ENCODE measurements around the gene SKP1.

DNA sequence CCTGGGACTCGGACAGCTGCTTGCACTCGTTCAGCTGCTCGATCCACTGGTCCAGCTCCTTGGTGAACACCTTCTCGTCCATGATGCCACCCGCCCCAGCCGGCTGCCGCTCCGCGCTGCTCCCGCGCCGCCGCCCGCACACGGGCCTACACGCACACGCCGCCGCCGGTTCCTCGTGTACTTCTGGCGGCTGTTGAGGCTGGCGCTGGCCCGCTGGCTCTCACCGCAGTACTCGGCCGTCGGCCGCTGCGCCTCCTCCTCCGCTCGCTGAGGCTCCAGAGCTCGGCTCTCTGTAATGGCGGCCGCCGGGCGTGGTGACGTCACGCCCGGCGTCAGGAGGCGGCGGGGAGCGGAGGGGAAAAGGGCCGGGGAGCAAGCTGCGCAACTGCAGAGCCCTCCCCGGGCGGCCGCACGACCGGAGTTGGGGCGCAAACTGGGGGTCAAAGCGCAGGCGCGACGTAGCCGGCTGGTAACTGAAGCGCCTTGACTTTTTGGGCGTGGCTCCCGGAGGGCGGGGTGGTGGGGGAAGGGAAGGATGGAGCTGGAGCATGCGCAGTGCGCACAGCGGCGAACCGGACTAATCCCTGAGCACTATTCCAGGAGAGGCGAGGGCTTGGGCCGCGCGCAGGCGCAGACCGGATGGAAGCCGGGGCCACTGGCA, 49.2 kb upstream of the SKP1 start, which contains the start of gene PPP2CA:
- TF ChIP-seq, protein P1, sequence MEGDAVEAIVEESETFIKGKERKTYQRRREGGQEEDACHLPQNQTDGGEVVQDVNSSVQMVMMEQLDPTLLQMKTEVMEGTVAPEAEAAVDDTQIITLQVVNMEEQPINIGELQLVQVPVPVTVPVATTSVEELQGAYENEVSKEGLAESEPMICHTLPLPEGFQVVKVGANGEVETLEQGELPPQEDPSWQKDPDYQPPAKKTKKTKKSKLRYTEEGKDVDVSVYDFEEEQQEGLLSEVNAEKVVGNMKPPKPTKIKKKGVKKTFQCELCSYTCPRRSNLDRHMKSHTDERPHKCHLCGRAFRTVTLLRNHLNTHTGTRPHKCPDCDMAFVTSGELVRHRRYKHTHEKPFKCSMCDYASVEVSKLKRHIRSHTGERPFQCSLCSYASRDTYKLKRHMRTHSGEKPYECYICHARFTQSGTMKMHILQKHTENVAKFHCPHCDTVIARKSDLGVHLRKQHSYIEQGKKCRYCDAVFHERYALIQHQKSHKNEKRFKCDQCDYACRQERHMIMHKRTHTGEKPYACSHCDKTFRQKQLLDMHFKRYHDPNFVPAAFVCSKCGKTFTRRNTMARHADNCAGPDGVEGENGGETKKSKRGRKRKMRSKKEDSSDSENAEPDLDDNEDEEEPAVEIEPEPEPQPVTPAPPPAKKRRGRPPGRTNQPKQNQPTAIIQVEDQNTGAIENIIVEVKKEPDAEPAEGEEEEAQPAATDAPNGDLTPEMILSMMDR (IDR thresholded peaks at IDR 0.05; ENCODE audit: insufficient read depth, low read depth, low read length): no peak
- no peak for TF ChIP-seq EZH2 (IDR thresholded peaks at IDR 0.05; ENCODE audit: insufficient read depth, low read length)
